ENCODE results near the gene DENND6A. TPM values are rescaled to one million over a fixed set of nuclear protein-coding genes. Genes with fewer than 3 reads are reported as not detected.

DENND6A gene
- total and polyA plus RNA-seq, 2 donors (not counting 1 experiment from before 2014, with no cell fraction given): 11.4 to 13.4 TPM

GRCh38 chr3:57652203-57652602, 40.7 kb downstream of the DENND6A start:
- TF ChIP-seq EZH2 (IDR thresholded peaks at IDR 0.05; ENCODE audit: low read length, missing control alignments): no peak
- TF ChIP-seq CTCF (conservative IDR thresholded peaks at IDR 0.05 in 1 of 2, IDR thresholded peaks at IDR 0.05 in 1 of 2; ENCODE audit: low read depth in 1 of 2, low read length in 2 of 2): no peak

GRCh38 chr3:57647292-57647940, 45.5 kb downstream of the DENND6A start:
- Histone ChIP-seq H3K79me2 (ENCODE audit: control insufficient read depth, insufficient read depth, low read length) (no peaks in the 10 kb centered on the region), H3K27me3 (ENCODE audit: control insufficient read depth, insufficient read depth, low read length) (no peaks in the 10 kb centered on the region), H3K27ac (ENCODE audit: insufficient read depth, low read length) (no peak overlapping the region), H4K20me1 (ENCODE audit: control insufficient read depth, extremely low read depth, insufficient read depth, low read length) (no peaks in the 10 kb centered on the region), H3K9ac (ENCODE audit: insufficient read depth, low read length) (no peak overlapping the region), H3K4me2 (ENCODE audit: extremely low read depth, insufficient read depth, low read length) (no peak overlapping the region), H3K9me3 (ENCODE audit: control insufficient read depth, insufficient read depth, low read depth, low read length) (no peaks in the 10 kb centered on the region), H3K4me1 (ENCODE audit: control insufficient read depth, extremely low read depth, insufficient read depth, low read length) (no peaks in the 10 kb centered on the region), H3K4me3 (replicated peaks in 1 of 4; ENCODE audit: control extremely low read depth in 1 of 4, insufficient read depth in 1 of 4, low read depth in 3 of 4, low read length in 4 of 4) (no peak overlapping the region), H3K36me3 (ENCODE audit: control insufficient read depth, insufficient read depth, low read length) (peaks cover 4% of the 10 kb centered on the region), H2AFZ (ENCODE audit: low read length) (no peak overlapping the region)
- TF ChIP-seq EZH2 (IDR thresholded peaks at IDR 0.05; ENCODE audit: low read length, missing control alignments) (no peak), CTCF (conservative IDR thresholded peaks at IDR 0.05 in 1 of 2, IDR thresholded peaks at IDR 0.05 in 1 of 2; ENCODE audit: low read depth in 1 of 2, low read length in 2 of 2) (no peak)
- DNase-seq (ENCODE audit: low read depth in 2 of 2): no peak

More at GRCh38 chr3:57652203-57652602, 40.7 kb downstream of the DENND6A start:
- Histone ChIP-seq H3K4me3 (replicated peaks in 1 of 4; ENCODE audit: control extremely low read depth in 1 of 4, insufficient read depth in 1 of 4, low read depth in 3 of 4, low read length in 4 of 4) (no peak overlapping the region), H3K9ac (ENCODE audit: insufficient read depth, low read length) (no peak overlapping the region), H3K4me2 (ENCODE audit: extremely low read depth, insufficient read depth, low read length) (no peak overlapping the region), H2AFZ (ENCODE audit: low read length) (no peak overlapping the region), H3K79me2 (ENCODE audit: control insufficient read depth, insufficient read depth, low read length) (no peaks in the 10 kb centered on the region), H4K20me1 (ENCODE audit: control insufficient read depth, extremely low read depth, insufficient read depth, low read length) (no peaks in the 10 kb centered on the region), H3K27me3 (ENCODE audit: control insufficient read depth, insufficient read depth, low read length) (no peaks in the 10 kb centered on the region), H3K4me1 (ENCODE audit: control insufficient read depth, extremely low read depth, insufficient read depth, low read length) (no peaks in the 10 kb centered on the region), H3K9me3 (ENCODE audit: control insufficient read depth, insufficient read depth, low read depth, low read length) (no peaks in the 10 kb centered on the region), H3K36me3 (ENCODE audit: control insufficient read depth, insufficient read depth, low read length) (no peaks in the 10 kb centered on the region), H3K27ac (ENCODE audit: insufficient read depth, low read length) (no peak overlapping the region)
- DNase-seq (ENCODE audit: low read depth in 2 of 2): peak in 1 of 2 donors; percentile 72

- Histone ChIP-seq H4K20me1 (ENCODE audit: control insufficient read depth, extremely low read depth, insufficient read depth, low read length) (no peaks in the 10 kb centered on the region), H3K79me2 (ENCODE audit: control insufficient read depth, insufficient read depth, low read length) (no peaks in the 10 kb centered on the region), H3K9ac (ENCODE audit: insufficient read depth, low read length) (no peak overlapping the region), H3K9me3 (ENCODE audit: control insufficient read depth, insufficient read depth, low read depth, low read length) (no peaks in the 10 kb centered on the region), H3K27me3 (ENCODE audit: control insufficient read depth, insufficient read depth, low read length) (no peaks in the 10 kb centered on the region), H3K4me2 (ENCODE audit: extremely low read depth, insufficient read depth, low read length) (no peak overlapping the region), H3K27ac (ENCODE audit: insufficient read depth, low read length) (no peak overlapping the region), H3K36me3 (ENCODE audit: control insufficient read depth, insufficient read depth, low read length) (peaks cover 4% of the 10 kb centered on the region), H3K4me3 (replicated peaks in 1 of 4; ENCODE audit: control extremely low read depth in 1 of 4, insufficient read depth in 1 of 4, low read depth in 3 of 4, low read length in 4 of 4) (no peak overlapping the region), H2AFZ (ENCODE audit: low read length) (no peak overlapping the region), H3K4me1 (ENCODE audit: control insufficient read depth, extremely low read depth, insufficient read depth, low read length) (no peaks in the 10 kb centered on the region)
- TF ChIP-seq EZH2 (IDR thresholded peaks at IDR 0.05; ENCODE audit: low read length, missing control alignments) (no peak), CTCF (conservative IDR thresholded peaks at IDR 0.05 in 1 of 2, IDR thresholded peaks at IDR 0.05 in 1 of 2; ENCODE audit: low read depth in 1 of 2, low read length in 2 of 2) (no peak)
- DNase-seq (ENCODE audit: low read depth in 2 of 2): peak; percentile 44 to 56
Measured at GRCh38 chr3:57646723-57647122, 46.2 kb downstream of the DENND6A start.

Data from fibroblast of lung (primary cell).